Tibial nerve (tissue), 4 donors: ENCODE data around the gene PRICKLE1. TPM values are rescaled to one million over a fixed set of nuclear protein-coding genes. Genes with fewer than 3 reads are reported as not detected.

ENCODE experiments used
- DNase-seq, 2 donors: peaks; one replicate each; pipeline ENCODE4 v3.0.0-alpha.2; 2019; ENCODE audit warnings: low spot score in 2 of 2
- H3K27ac ChIP-seq, 4 donors: fragments of 200-600 bp; sonication (generic) in 3 of 4; one replicate each; pipeline ENCODE4 v1.5.1; 2017 to 2019; ENCODE audit warnings: mild to moderate bottlenecking in 1 of 4
- H3K27me3 ChIP-seq, 2 donors: fragments of 200-600 bp; sonication (generic) in 1 of 2; one replicate each; pipeline versions ENCODE4 v1.5.1 to v1.6.0; 2017 to 2019
- H3K36me3 ChIP-seq, 3 donors: fragments of 200-600 bp; sonication (generic); one replicate each; pipeline ENCODE4 v1.5.1; 2018 to 2019
- H3K4me1 ChIP-seq, 4 donors: fragments of 200-600 bp; sonication (generic) in 3 of 4; one replicate each; pipeline ENCODE4 v1.5.1; 2017 to 2019
- H3K4me3 ChIP-seq, 4 donors: fragments of 200-600 bp; sonication (generic) in 3 of 4; one replicate each; pipeline ENCODE4 v1.5.1; 2017 to 2019; ENCODE audit warnings: mild to moderate bottlenecking in 1 of 4, moderate library complexity in 1 of 4
- H3K9me3 ChIP-seq, 4 donors: fragments of 200-600 bp; sonication (generic) in 3 of 4; one replicate each; pipeline ENCODE4 v1.5.1; 2017 to 2019
- EP300 ChIP-seq, 2 donors: sonication (generic); formaldehyde crosslinking; IDR thresholded peaks; one replicate each; pipeline ENCODE4 v1.6.1; 2017; ENCODE audit warnings: antibody characterized with exemption in 2 of 2, mild to moderate bottlenecking in 1 of 2
- POLR2A ChIP-seq, 2 donors: fragments of 450-650 bp; IDR thresholded peaks; one replicate each; pipeline ENCODE4 v1.6.1; 2017; ENCODE audit warnings: antibody characterized with exemption in 2 of 2, mild to moderate bottlenecking in 2 of 2, moderate library complexity in 2 of 2
- WGBS, 2 donors: methylation state at CpG; one replicate each; pipeline ENCODE4 v1.1.5; 2018; 5-methylcytosine and 5-hydroxymethylcytosine counted together
- total RNA-seq, 4 donors: library from RNA; depleted of rRNA; stranded (reverse); fragments of >200 nt; gene quantifications; one replicate each; pipeline ENCODE4 v1.1.0, GENCODE V29; 2016
- TF ChIP-seq, protein P1 (sequence below), 5 experiments: fragments of 200-600 bp in 3 of 5; fragments of 450-650 bp in 2 of 5; sonication (generic) in 3 of 5; IDR thresholded peaks; one replicate each; pipeline ENCODE4 v1.5.1; 2016 to 2019; ENCODE audit warnings: antibody characterized with exemption in 5 of 5, mild to moderate bottlenecking in 3 of 5, moderate library complexity in 2 of 5

Gene PRICKLE1
- total RNA-seq, 4 donors from 2014 or later, result 21.6 to 51.7 (median 34.5) TPM

DNA sequence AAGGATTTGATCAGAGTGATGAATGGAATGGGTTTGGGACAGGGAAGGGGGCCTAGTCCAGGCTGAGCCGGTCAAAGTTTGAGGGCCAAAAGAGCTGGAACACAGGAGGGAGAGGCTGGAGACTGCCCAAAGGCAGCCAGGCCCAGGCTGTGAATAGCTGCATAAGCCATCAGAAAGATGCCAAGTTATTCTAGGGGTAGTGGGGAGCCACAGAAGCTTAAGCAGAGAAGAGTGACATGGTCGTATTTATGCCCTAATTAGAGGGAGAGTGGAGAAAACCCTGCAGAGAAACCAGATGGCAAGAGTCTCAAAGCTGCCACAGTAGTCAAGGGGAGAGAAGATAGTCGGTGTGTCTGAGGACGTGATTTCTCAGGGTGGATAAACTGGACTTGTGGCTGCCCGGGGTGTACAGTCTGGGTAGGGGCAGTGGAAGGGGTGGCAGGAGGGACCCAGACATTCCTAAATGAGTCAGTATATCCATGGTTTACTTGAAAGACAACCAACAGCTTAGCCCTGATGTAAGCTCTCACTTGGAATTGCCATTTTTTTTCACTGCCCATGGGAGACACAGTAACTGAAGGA is 99.2 kb downstream of the PRICKLE1 start:
- 81 to 84% methylated on average over 5 of the region's 5 CpGs for WGBS, 2 donors
- no peak for DNase-seq
- TF ChIP-seq EP300 (IDR thresholded peaks at IDR 0.05) (no peak), POLR2A (IDR thresholded peaks at IDR 0.05) (no peak)
- TF ChIP-seq, protein P1, sequence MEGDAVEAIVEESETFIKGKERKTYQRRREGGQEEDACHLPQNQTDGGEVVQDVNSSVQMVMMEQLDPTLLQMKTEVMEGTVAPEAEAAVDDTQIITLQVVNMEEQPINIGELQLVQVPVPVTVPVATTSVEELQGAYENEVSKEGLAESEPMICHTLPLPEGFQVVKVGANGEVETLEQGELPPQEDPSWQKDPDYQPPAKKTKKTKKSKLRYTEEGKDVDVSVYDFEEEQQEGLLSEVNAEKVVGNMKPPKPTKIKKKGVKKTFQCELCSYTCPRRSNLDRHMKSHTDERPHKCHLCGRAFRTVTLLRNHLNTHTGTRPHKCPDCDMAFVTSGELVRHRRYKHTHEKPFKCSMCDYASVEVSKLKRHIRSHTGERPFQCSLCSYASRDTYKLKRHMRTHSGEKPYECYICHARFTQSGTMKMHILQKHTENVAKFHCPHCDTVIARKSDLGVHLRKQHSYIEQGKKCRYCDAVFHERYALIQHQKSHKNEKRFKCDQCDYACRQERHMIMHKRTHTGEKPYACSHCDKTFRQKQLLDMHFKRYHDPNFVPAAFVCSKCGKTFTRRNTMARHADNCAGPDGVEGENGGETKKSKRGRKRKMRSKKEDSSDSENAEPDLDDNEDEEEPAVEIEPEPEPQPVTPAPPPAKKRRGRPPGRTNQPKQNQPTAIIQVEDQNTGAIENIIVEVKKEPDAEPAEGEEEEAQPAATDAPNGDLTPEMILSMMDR (IDR thresholded peaks at IDR 0.05), result no peak
- no peaks in the 10 kb centered on the region for H3K27me3 ChIP-seq
- H3K27ac ChIP-seq, result peak overlapping the region in 2 of 4 donors; percentile 13 to 18
- no peak overlapping the region for H3K4me3 ChIP-seq
- no peaks in the 10 kb centered on the region for H3K36me3 ChIP-seq
- H3K4me1 ChIP-seq, result peaks cover 0 to 13% (median 0%) of the 10 kb centered on the region in 4 donors
- H3K9me3 ChIP-seq, result no peaks in the 10 kb centered on the region

DNA sequence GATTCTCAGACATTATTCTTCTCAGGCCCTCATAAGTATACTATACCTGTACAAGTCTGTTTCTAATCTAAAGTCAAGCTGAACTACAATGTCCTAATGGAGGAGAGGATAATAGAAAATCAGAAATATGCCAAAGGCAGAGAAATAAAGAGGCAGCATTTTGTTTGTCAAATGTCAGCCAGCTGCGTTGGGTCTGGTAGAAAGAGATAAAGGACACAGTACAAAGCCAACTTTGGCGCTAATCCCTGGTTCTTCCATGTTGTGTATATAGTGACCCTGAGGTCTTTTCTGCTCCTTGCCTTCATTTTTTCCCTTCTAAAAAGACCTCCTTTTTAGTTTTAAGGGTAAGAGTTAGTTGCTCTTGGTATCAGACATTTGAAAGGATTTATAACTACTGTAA is 103.1 kb downstream of the PRICKLE1 start:
- no peaks in the 10 kb centered on the region for H3K9me3 ChIP-seq
- DNase-seq, result no peak
- peak overlapping the region in 1 of 4 donors; percentile 40 for H3K27ac ChIP-seq
- no peaks in the 10 kb centered on the region for H3K36me3 ChIP-seq
- TF ChIP-seq, protein P1 (IDR thresholded peaks at IDR 0.05), result no peak
- no peak for TF ChIP-seq POLR2A (IDR thresholded peaks at IDR 0.05)
- no peak for TF ChIP-seq EP300 (IDR thresholded peaks at IDR 0.05)
- WGBS, 2 donors, result 55% methylated on average over 2 of the region's 2 CpGs
- H3K27me3 ChIP-seq, result no peaks in the 10 kb centered on the region
- H3K4me3 ChIP-seq, result no peak overlapping the region
- peaks cover 0 to 36% (median 7%) of the 10 kb centered on the region in 4 donors for H3K4me1 ChIP-seq

DNA sequence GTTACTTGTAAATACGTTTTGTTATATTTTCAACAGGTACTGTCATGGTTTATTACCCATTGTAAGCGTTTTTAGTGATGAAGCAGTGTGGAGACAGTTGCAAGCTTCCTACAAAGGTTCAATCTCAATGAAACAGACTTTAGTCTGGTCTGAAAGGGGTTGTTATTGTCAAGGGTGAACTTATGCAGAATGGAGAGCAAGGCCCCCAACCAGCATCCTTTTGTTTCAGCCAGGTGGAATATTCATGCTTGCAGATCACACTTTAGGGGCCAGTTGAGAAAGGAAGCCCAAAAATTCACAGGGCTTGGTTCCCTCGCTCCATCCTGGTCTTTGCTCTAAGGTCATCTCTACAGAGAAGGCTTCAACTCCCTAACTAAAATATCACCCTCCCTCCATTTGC is 103.7 kb downstream of the PRICKLE1 start:
- H3K36me3 ChIP-seq, result no peaks in the 10 kb centered on the region
- DNase-seq, result no peak
- H3K27me3 ChIP-seq, result no peaks in the 10 kb centered on the region
- H3K27ac ChIP-seq, result peak overlapping the region in 1 of 4 donors; percentile 87
- 72 to 81% methylated on average over 3 of the region's 3 CpGs for WGBS, 2 donors
- no peak overlapping the region for H3K4me3 ChIP-seq
- no peaks in the 10 kb centered on the region for H3K9me3 ChIP-seq
- TF ChIP-seq POLR2A (IDR thresholded peaks at IDR 0.05), result no peak
- TF ChIP-seq, protein P1 (IDR thresholded peaks at IDR 0.05), result no peak
- TF ChIP-seq EP300 (IDR thresholded peaks at IDR 0.05), result no peak
- peaks cover 0 to 41% (median 7%) of the 10 kb centered on the region in 4 donors for H3K4me1 ChIP-seq

DNA sequence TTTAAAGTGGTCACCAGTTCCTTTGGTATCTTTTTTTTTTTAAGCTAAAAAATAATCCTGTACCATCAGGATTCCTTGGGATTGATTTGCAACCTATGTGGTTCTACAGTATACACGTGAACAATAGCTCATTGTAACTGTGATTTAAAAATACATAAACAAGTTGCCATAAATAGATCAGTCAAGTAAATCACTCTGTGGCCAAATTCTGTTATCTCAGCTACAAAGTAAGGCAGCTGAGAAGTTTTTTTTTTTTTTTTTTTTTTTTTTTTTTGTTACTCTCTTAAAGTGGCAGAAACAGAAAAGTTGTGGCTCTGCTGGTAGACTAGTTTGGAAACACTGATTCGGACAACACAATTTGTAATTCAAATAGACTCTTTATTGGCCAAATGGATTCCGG is 104.5 kb downstream of the PRICKLE1 start:
- peak overlapping the region in 2 of 4 donors; percentile 87 to 92 for H3K27ac ChIP-seq
- TF ChIP-seq, protein P1 (IDR thresholded peaks at IDR 0.05), result no peak
- no peak for TF ChIP-seq EP300 (IDR thresholded peaks at IDR 0.05)
- no peak for TF ChIP-seq POLR2A (IDR thresholded peaks at IDR 0.05)
- WGBS, 2 donors, result 38 to 43% methylated on average over 3 of the region's 3 CpGs
- no peaks in the 10 kb centered on the region for H3K36me3 ChIP-seq
- DNase-seq, result no peak
- H3K27me3 ChIP-seq, result no peaks in the 10 kb centered on the region
- no peaks in the 10 kb centered on the region for H3K9me3 ChIP-seq
- H3K4me3 ChIP-seq, result peak overlapping the region in 1 of 4 donors; percentile 95
- H3K4me1 ChIP-seq, result peaks cover 0 to 48% (median 7%) of the 10 kb centered on the region in 4 donors

DNA sequence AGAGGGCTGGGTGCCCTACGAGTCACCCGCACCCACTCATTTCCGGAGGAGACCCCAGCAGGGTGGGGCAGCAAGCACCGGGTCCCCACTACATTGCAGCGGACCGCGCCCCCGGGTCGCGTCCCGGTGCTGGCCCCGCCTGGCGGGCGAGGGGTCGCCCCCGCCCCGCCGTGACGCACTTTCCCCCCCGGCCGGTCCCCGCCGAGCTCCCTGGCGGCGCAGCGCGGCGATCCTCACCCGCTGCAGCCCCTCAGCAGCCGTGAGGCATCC is 106.1 kb downstream of the PRICKLE1 start:
- WGBS, 2 donors, result 1 to 2% methylated on average over 10 to 26 of the region's 30 CpGs
- no peaks in the 10 kb centered on the region for H3K36me3 ChIP-seq
- no peaks in the 10 kb centered on the region for H3K27me3 ChIP-seq
- no peaks in the 10 kb centered on the region for H3K9me3 ChIP-seq
- peaks cover 0 to 58% (median 7%) of the 10 kb centered on the region in 4 donors for H3K4me1 ChIP-seq
- TF ChIP-seq, protein P1 (IDR thresholded peaks at IDR 0.05), result no peak
- TF ChIP-seq EP300 (IDR thresholded peaks at IDR 0.05) (no peak), POLR2A (IDR thresholded peaks at IDR 0.05) (no peak)
- H3K4me3 ChIP-seq, result peak overlapping the region; percentile 44 to 95 (median 77)
- peak overlapping the region; percentile 37 to 92 (median 88) for H3K27ac ChIP-seq
- no peak for DNase-seq
